DOHH2 (cell line): ENCODE results near the gene CCL22.

Experiments
- H3F3A ChIP-seq: fragments of 200-600 bp; sonication (generic), shearing (Covaris generic); 2 replicates; pipeline ENCODE4 v1.6.0; 2016; ENCODE audit warnings: antibody characterized with exemption, mild to moderate bottlenecking; ENCODE audit not compliant: control insufficient read depth, insufficient read depth
- H3K27ac ChIP-seq: fragments of 200-600 bp; sonication (generic); 2 replicates; pipeline ENCODE4 v1.5.1; 2014; ENCODE audit warnings: low read depth, mild to moderate bottlenecking, low read length, moderate library complexity
- H3K27me3 ChIP-seq: fragments of 200-600 bp; sonication (generic); 2 replicates; pipeline ENCODE4 v1.6.1; 2014; ENCODE audit warnings: mild to moderate bottlenecking, low read length, mixed read lengths; ENCODE audit not compliant: control insufficient read depth
- H3K36me3 ChIP-seq: fragments of 200-600 bp; sonication (generic); 2 replicates; pipeline ENCODE4 v1.6.1; 2014; ENCODE audit warnings: mild to moderate bottlenecking, low read length, moderate library complexity, mixed read lengths; ENCODE audit not compliant: control insufficient read depth
- H3K4me1 ChIP-seq: fragments of 200-600 bp; sonication (generic); 2 replicates; pipeline ENCODE4 v1.6.1; 2014; ENCODE audit warnings: mild to moderate bottlenecking, low read length, mixed read lengths; ENCODE audit not compliant: control insufficient read depth
- H3K4me2 ChIP-seq: fragments of 200-600 bp; sonication (generic); 2 replicates; pipeline ENCODE4 v1.6.0; 2014; ENCODE audit warnings: mild to moderate bottlenecking, low read length, moderate library complexity
- H3K4me3 ChIP-seq: fragments of 200-600 bp; sonication (generic); 2 replicates; pipeline ENCODE4 v1.5.1; 2014; ENCODE audit warnings: mild to moderate bottlenecking, low read length, mixed read lengths
- H3K79me2 ChIP-seq: fragments of 200-600 bp; sonication (generic); 2 replicates; pipeline ENCODE4 v1.6.1; 2014; ENCODE audit warnings: mild to moderate bottlenecking, low read length, mixed read lengths; ENCODE audit not compliant: control insufficient read depth
- H3K9me2 ChIP-seq: fragments of 200-600 bp; sonication (generic); replicated peaks from 2 replicates; pipeline ENCODE4 v1.6.1; 2014; ENCODE audit warnings: mild to moderate bottlenecking, low read length, mixed read lengths; ENCODE audit not compliant: control insufficient read depth
- H3K9me3 ChIP-seq: fragments of 200-600 bp; sonication (generic); 2 replicates; pipeline ENCODE4 v1.6.1; 2014; ENCODE audit warnings: antibody characterized with exemption, low read length, mixed read lengths; ENCODE audit not compliant: control insufficient read depth, insufficient read depth
- H4K20me1 ChIP-seq: fragments of 200-600 bp; sonication (generic); 2 replicates; pipeline ENCODE4 v1.6.0; 2014; ENCODE audit warnings: low read depth, mild to moderate bottlenecking, antibody characterized with exemption, low read length, moderate library complexity; ENCODE audit not compliant: control insufficient read depth, insufficient read depth
- EZH2phosphoT487 ChIP-seq: fragments of 200-600 bp; sonication (generic); IDR thresholded peaks from 2 replicates; pipeline ENCODE4 v1.6.1; 2017; ENCODE audit warnings: borderline replicate concordance, mild to moderate bottlenecking, antibody characterized with exemption, low read length, moderate library complexity, mixed read lengths
- TF ChIP-seq, protein P1 (sequence below): fragments of 200-600 bp; sonication (generic); IDR thresholded peaks from one replicate; pipeline ENCODE4 v1.5.1; 2014; ENCODE audit warnings: antibody characterized with exemption, mild to moderate bottlenecking, low read depth, low read length; ENCODE audit not compliant: poor library complexity, severe bottlenecking

Gene CCL22

DNA sequence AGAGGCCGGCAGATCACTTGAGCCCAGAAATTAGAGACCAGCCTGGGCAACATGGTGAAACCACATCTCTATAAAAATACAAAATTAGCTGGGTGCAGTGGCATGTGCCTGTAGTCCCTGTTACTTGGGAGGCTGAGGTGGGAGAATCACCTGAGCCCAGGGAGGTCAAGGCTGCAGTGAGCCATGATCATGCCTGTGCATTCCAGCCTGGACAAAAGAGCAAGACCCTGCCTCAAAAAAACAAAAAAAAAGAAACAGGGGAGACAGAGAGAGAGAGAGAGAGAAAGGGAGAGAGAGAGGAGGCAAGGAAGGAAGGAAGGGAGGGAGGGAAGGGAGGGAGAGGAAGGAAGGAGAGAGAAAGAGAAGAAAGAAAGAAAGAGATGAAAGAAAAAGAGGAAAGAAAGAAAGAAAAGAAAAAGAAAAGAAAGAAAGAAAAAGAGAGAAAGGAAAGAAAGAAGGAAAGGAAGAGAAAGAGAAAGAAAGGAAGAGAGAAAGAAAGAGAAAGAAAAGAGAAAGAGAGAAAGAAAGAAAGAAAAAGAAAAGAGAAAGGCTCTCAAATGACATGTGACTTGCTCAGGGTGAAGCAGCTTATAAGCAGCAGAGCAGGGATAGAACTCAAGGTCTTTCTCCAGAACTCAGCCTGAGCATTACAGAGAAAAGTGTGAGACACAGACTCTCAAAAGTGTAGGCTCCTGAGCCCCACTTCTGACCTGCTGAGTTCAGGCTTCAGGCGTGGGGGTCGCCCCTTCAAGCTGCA is 29.2 kb downstream of the CCL22 start:
- Histone ChIP-seq H3K4me1 (peaks cover 11% of the 10 kb centered on the region), H3K79me2 (no peaks in the 10 kb centered on the region), H3K9me3 (no peaks in the 10 kb centered on the region), H3K9me2 (no peaks in the 10 kb centered on the region), H3K27me3 (peaks cover 82% of the 10 kb centered on the region), H3K4me2 (no peak overlapping the region), H3F3A (no peaks in the 10 kb centered on the region), H3K4me3 (no peak overlapping the region), H3K27ac (no peak overlapping the region), H4K20me1 (no peaks in the 10 kb centered on the region), H3K36me3 (no peaks in the 10 kb centered on the region)
- TF ChIP-seq, protein P1, sequence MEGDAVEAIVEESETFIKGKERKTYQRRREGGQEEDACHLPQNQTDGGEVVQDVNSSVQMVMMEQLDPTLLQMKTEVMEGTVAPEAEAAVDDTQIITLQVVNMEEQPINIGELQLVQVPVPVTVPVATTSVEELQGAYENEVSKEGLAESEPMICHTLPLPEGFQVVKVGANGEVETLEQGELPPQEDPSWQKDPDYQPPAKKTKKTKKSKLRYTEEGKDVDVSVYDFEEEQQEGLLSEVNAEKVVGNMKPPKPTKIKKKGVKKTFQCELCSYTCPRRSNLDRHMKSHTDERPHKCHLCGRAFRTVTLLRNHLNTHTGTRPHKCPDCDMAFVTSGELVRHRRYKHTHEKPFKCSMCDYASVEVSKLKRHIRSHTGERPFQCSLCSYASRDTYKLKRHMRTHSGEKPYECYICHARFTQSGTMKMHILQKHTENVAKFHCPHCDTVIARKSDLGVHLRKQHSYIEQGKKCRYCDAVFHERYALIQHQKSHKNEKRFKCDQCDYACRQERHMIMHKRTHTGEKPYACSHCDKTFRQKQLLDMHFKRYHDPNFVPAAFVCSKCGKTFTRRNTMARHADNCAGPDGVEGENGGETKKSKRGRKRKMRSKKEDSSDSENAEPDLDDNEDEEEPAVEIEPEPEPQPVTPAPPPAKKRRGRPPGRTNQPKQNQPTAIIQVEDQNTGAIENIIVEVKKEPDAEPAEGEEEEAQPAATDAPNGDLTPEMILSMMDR, result no peak
- no peak for TF ChIP-seq EZH2phosphoT487

DNA sequence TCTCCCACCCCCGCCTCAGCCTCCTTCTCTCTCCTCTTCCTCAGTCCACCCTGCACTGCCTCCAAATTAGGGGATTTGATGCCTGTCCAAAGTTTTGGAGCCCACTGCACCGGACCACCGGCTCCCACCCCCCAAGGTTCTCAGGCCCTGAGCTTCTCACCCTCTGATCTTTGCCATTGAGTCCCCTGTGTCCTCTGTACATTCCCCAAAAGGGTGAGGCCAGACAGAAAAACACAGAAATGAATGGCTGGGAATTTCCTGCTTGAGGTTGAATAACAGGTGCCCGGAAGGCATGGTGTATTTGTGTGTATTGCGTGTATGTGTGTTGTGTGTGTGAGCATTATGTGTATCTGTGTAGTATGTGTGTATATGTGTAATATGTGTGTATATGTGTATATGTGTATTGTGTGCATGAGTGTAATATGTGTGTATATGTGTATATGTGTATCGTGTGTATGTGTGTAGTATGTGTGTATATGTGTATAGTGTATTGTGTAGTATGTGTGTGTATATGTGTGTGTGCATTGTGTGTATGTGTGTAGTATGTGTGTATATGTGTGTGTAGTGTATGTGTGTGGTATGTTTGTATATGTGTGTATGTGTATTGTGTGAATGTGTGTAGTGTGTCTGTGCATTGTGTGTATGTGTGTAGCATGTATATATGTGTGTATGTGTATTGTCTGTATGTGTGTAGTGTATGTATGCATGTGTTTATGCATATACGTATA is 29.9 kb downstream of the CCL22 start:
- peaks cover 79% of the 10 kb centered on the region for H3K27me3 ChIP-seq
- no peaks in the 10 kb centered on the region for H3K79me2 ChIP-seq
- no peak overlapping the region for H3K27ac ChIP-seq
- no peaks in the 10 kb centered on the region for H3K9me3 ChIP-seq
- no peak overlapping the region for H3K4me3 ChIP-seq
- no peak for TF ChIP-seq EZH2phosphoT487
- TF ChIP-seq, protein P1, result no peak
- H3K36me3 ChIP-seq, result no peaks in the 10 kb centered on the region
- H3K4me2 ChIP-seq, result no peak overlapping the region
- H3F3A ChIP-seq, result no peaks in the 10 kb centered on the region
- H3K9me2 ChIP-seq, result no peaks in the 10 kb centered on the region
- H4K20me1 ChIP-seq, result no peaks in the 10 kb centered on the region
- peaks cover 11% of the 10 kb centered on the region for H3K4me1 ChIP-seq

DNA sequence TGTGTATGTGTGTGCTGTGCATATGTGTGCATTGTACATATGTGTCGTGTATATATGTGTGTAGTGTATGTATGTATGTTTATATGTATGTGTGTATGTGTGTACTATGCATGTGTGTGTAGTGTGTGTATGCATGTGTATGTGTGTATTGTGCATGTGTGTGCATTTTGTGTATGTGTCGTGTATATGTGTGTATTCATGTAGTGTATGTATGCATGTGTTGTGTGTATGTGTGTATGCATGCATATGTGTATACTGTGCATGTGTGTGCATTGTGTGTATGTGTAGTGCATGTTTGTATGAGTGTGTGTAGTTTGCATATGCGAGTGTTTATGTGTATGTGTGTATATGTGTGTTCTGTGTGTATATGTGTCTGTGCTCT is 30.5 kb downstream of the CCL22 start:
- Histone ChIP-seq H3K27me3 (peaks cover 75% of the 10 kb centered on the region), H3K36me3 (no peaks in the 10 kb centered on the region), H3K4me1 (peaks cover 11% of the 10 kb centered on the region), H3K9me3 (no peaks in the 10 kb centered on the region), H3F3A (no peaks in the 10 kb centered on the region), H4K20me1 (no peaks in the 10 kb centered on the region), H3K4me3 (no peak overlapping the region), H3K4me2 (no peak overlapping the region), H3K9me2 (no peaks in the 10 kb centered on the region), H3K79me2 (no peaks in the 10 kb centered on the region), H3K27ac (no peak overlapping the region)
- no peak for TF ChIP-seq EZH2phosphoT487
- TF ChIP-seq, protein P1, result no peak
